LNCaP clone FGC (cell line): ENCODE results near the gene DYSF.

Experiments
- DNase-seq: peaks from one replicate; pipeline ENCODE4 v3.0.0-alpha.2; 2011; ENCODE audit warnings: low read depth
- H3K4me3 ChIP-seq: 2 replicates; pipeline ENCODE4 v1.5.1; 2011; ENCODE audit warnings: mild to moderate bottlenecking, low read depth, low read length, control low read depth
- TF ChIP-seq, protein P1 (sequence below): IDR thresholded peaks from 2 replicates; pipeline ENCODE4 v1.5.1; 2012; ENCODE audit warnings: mild to moderate bottlenecking; ENCODE audit not compliant: control insufficient read depth, insufficient read depth; ENCODE audit errors: extremely low read depth

DYSF gene

DNA sequence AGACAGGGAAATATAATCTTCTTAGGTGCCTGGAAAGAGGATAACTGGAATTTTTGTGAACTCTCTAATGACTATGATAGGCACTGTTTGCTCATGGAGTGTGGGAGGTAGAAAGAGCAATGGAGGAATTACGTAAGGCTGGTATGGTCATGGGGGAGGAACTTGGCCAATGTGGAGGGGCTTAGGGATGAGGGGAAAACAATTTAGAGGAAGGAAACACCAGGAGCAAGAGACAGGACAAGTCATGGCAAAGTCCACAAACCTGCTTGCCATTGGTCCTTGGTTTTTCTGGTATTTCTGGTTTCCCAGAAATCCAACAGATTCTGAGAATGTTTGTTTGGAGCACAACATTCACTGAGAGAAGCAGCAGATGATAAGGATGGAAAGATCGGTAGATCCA, 274.2 kb downstream of the DYSF start:
- TF ChIP-seq, protein P1, sequence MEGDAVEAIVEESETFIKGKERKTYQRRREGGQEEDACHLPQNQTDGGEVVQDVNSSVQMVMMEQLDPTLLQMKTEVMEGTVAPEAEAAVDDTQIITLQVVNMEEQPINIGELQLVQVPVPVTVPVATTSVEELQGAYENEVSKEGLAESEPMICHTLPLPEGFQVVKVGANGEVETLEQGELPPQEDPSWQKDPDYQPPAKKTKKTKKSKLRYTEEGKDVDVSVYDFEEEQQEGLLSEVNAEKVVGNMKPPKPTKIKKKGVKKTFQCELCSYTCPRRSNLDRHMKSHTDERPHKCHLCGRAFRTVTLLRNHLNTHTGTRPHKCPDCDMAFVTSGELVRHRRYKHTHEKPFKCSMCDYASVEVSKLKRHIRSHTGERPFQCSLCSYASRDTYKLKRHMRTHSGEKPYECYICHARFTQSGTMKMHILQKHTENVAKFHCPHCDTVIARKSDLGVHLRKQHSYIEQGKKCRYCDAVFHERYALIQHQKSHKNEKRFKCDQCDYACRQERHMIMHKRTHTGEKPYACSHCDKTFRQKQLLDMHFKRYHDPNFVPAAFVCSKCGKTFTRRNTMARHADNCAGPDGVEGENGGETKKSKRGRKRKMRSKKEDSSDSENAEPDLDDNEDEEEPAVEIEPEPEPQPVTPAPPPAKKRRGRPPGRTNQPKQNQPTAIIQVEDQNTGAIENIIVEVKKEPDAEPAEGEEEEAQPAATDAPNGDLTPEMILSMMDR, result no peak
- H3K4me3 ChIP-seq, result no peak overlapping the region
- no peak for DNase-seq

DNA sequence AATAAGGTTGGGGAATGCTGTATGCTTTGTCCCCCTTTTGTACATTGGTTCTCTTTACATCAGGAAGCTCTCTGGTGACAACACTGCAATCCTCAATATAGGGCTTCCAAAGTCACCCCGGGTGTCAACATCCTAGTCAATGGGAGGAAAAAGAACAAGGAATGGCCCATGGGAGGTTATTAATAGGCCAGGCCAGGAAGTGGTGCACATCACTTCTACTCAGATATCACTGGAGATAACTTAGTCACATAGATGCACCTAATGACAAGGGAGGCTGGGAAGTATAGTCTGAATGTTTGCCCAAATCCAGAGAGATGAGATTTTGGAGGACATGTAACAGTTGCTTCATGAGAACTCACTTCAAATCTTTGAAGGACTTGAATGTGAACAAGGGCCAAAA, 274.7 kb downstream of the DYSF start:
- DNase-seq, result no peak
- H3K4me3 ChIP-seq, result no peak overlapping the region
- TF ChIP-seq, protein P1, result no peak

DNA sequence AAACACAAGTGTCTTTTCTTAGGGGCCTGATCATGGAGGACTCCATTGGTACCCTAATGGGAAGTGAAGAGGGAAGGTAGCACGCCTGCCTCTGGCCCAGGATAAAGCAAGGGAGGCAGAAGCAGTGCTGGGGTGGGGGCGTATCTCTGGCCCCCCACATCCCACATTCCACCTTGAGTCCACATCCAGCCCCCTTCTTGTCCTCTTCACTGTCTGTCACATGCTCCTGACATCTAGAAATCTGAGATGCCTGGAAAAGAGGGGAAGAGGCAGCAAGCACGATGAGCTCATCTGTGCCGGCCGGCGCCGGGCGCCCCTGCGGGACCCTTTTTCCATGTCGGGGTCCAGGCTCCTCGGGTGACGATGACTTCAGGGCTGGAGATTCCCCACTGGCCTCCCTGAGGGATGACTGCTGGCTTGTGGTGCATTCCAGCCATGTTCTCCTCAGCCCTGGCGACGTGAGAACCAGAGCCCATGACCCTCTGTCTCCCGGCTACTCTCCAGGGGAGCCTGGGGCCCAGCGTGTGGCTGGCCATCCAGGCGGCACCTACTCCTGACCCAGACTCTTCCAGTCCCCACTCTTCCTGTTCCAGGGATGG, 277.5 kb downstream of the DYSF start:
- no peak overlapping the region for H3K4me3 ChIP-seq
- DNase-seq, result no peak
- TF ChIP-seq, protein P1, result no peak

DNA sequence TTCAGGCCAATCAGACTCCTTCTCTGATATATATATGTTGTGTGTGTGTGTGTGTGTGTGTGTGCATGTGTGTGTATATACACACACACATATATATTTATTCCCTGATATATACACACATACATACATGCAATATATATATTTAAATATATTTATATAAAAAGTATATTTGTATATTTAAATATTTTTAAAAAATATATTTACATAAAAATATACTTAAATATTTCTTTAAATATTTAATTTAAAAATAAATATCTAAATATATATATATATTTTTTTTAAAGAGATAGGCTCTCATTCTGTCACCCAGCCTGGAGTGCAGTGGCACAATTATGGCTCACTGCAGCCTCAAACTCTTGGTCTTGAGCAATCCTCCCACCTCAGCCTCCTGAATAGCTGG, 281.3 kb downstream of the DYSF start:
- TF ChIP-seq, protein P1, result no peak
- no peak overlapping the region for H3K4me3 ChIP-seq
- no peak for DNase-seq

DNA sequence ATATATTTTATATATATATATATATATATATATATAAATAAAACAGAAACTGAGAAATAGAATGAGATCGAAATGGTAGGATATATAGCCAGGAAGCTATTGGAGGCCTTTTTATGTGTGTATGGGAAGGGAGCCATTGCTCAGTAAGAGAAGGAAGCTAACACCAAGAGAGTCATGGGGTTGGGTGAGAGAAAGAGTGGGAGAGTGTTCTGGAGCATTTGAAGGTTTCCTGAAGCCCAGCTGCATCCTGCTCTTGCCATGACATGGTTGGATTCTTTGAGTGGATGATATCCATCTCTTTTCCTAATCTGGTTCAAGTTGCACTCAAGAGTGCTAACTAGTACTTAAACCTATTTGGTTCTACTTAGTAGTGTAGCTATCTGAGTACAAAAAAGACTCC, 282.3 kb downstream of the DYSF start:
- TF ChIP-seq, protein P1, result no peak
- no peak overlapping the region for H3K4me3 ChIP-seq
- no peak for DNase-seq
